HG03378 (cell line): ENCODE data around the gene PSMD5.

Experiments used
- ATAC-seq: cut with Tn5 transposase; IDR thresholded peaks from one replicate; pipeline ENCODE4 v1.9.1; 2021; ENCODE audit warnings: mild to moderate bottlenecking, moderate library complexity; ENCODE audit not compliant: unreplicated experiment

The PSMD5 gene

DNA sequence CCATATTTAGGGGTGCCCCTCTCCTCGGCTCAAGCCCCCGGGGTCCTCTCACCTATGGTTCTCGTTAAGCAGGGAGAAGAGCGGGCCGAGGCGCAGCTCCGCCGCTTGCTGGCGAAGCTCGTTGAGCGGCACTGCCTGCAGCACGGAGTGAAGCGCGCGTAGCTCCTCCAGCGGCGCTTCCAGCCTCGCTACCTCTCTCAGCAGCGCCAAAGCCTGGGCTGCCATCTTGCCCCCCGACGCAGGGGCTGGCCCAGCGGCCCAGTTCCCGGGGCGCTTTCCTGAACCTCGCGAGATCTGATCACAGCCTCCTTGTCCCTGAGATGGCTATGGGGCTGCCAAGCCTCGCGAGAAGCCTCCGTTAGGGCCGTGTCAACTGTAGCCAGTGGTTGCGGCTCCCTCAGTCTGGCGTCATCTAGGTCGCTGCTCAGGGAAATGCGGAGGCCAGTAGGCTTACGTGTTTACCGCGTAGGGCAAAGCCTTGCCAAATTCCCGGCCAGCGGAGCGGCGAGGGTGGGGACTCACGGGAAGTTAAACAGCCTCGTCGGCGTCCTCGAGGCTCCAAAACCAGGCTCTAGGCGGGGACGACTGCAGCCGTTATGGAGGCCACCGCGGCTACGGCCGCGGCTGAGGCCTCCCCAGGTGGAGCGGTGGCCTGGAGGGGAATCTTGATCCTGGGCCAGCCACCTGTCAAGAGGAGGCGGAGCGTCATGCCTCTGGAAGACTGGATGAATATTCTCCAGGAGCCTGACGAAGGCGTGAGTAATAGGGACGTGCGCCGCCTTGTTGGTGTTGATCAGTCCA lies at the start of gene PSMD5:
TSS of gene PSMD5 (minus strand) at position 238 of the 801 bp plus-strand sequence. CDS start at position 225, 13 bp downstream.
- peak; percentile 98 for ATAC-seq

DNA sequence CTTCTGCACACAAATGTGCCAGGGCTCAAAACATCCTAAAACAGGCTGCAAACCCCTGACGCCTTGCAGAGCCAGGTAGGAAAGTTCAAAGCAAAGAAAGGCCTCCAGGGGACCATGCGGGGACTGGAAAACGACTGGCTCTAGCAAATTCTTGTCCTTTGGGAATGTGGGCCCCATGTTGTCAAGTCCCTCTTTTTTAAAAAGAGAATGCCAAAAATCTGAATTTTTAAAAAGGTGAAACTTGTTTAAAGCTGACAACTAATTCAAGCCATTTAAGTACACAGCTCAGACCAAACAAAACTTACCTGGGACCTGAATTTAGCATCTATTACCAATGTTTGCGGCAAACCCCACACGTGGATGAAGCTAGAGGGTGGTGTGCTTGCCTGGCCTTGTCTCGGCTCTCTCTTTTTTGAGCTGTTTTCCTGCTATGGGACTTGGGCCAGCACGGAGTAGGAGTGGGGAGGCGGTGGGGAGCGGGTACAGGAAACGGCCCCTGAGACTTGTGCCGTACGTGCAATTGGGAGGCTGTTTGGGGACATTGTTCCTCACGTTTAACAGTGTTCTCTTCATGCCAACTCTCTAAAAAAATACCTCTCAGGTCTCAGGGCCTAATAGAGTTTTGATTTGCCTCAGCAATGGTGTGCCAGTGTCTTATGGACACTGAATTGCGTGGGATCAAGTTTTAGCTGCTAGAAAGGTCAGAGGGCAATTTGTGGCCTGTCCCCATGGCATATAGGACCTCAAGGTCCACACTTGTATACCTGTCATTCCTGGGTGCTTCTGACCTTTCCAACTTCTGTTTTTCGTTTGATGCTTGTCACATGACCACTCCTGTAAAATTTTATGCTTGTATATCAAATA lies 49.4 kb upstream of the PSMD5 start:
- peak; percentile 41 for ATAC-seq

DNA sequence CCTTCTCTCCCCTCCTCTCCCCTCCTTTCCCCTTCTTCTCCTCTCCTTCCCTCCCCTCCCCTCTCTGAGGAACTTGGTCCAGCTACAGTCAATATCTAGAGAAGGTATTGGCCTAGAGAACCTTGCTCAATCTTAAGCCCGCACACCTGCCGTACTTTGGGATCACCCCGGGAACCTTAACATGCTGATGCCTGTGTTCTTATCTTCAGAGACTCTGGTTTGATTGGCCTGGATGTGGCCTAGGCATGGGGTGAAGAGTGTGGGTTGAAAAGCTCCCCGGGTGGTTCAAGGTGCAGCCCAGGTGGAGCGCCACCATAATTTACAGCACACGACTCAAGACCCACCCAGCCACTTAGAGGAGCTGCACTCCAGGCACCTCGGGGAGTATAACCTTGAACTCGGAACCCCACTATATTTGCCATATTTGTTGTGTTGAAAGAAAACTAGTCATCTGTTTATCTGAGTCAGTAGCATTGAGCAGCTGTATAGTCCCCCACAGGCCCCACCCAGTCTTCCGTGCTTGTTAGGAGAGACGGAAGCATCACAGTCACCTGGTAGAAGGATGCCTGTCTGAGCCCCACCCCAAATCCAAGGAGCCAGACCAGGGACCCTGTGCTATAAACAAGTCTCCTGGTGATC lies 48.6 kb upstream of the PSMD5 start:
- ATAC-seq: no peak

DNA sequence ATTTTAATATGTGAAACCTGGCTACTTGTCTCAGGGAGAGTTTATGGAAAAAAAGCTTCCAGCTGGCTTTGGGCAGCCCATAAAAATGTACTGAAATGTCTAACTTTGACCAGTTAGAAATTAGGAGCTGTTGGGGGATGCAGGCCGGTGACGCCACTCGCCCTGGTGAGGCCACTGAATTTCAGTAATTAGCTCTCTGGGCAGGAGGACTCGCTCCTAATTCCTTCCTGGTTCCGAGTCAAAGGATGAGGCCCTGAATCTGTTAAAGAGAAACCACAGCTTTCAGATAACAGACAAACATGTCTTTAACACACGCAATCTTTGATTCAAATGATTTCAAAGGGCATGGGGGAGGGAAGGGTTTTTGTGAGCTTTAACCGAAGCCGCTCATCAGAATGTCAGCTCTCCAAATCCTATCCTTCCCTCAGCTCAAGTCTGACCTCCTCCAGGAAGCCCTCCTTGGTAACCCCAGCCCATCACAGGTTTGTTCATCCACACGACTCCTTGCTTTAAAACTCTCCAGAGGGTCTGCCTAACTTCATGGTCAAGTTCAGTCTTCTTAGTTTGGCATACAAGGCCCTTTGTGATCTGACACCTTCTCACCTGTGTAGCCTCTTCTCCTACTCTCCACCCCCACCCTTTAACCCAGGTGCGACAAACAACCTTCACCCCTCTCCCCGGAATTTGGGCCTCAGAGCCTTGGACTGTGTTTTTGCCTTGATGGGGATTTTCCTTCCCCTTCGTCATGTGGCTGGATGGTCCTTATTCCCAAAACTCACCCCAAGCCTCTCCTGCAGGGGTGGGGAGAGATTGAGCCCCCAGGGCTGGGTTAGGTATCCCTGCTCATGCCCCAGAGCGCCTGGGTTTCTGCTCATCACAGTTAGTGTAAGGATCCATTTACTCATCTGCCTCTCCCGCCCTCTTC lies 47.9 kb upstream of the PSMD5 start:
- no peak for ATAC-seq

DNA sequence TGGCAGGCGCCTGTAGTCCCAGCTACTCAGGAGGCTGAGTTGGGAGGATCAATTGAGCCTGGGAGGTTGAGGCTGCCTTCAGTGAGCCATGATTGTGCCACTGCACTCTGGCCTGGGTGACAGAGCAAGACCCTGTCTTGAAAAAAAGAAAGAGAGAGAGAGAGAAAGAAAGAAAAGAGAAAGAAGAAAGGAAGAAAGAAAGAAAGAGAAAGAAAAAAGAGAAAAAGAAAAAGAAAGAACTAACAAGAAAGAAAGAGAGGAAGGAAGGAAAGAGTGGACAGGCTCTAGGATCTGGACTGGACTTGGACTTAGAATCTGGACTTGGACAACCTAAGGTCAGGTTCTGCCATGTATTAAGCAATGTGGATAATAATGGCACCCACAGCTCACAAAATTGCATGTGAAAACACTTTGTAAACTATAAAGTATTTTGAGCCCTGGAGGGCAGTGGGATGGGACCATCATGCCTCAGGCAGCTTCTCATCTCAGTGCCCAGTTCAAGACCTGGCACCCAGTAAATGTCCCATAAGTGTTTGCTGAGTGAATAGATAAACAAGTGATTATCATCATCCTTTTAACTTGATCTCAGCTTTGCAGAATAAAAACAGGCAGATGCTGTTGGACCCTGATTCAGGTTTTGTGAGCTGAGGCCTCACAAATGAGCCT lies 47.0 kb upstream of the PSMD5 start:
- ATAC-seq: no peak

DNA sequence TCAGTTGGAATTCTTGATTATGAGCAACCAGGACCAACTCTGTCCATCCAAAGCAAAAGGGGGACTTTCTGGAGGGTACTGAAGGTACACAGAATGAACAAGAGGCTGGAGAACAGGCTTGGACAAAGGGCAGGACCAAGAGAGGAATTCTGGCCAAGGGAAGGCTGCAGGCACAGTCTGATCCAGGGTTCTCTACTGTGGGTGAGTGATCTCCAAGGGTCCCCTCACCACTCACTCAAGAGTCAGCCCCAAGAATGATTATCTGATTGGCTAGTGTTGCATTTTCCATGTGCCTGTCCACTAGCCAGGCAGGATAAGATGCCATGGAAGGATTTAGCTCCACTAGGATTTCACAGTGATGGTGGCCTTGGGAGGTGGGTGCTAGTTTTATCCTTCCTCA lies 45.9 kb upstream of the PSMD5 start:
- ATAC-seq: no peak

DNA sequence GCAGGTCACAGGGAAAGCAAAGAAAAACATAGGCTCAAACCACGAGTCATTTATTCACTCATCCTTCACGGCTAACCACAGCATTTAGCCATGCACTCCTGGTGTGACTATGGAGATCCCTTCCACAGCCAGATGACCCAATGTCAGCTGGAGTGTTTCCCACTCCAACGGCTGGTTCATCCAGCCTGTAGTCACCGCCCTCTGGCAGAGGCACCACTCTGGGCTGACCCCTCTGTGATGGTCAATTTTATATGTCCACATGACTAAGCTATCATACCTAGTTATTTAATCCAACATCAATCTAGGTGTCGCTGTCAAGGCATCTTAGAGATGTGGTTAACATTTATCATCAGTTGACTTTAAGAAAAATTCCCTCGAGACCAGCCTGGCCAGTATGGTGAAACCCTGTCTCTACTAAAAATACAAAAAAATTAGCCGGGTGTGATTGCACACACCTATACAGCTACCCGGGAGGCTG lies 43.8 kb upstream of the PSMD5 start:
- ATAC-seq: no peak

DNA sequence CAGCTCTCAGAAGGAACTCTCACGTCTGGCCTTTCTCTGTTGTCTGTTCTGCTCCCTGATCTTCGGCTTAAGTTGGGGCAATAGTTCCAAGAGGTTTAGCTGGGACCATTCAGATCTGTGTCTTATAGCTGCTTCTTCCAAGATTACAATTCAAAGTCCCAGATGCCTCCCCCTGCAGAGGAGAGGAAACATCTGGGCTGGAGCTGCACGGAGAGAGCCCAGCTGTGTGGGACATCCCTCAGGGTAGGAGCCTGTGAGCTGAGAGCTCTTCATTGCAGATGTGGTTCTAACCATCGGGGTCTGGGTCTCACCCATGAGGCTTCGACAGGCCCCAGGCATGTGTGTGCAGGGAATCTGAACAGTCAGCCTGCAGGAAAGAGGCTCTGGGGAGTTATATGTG lies 43.2 kb upstream of the PSMD5 start:
- no peak for ATAC-seq

DNA sequence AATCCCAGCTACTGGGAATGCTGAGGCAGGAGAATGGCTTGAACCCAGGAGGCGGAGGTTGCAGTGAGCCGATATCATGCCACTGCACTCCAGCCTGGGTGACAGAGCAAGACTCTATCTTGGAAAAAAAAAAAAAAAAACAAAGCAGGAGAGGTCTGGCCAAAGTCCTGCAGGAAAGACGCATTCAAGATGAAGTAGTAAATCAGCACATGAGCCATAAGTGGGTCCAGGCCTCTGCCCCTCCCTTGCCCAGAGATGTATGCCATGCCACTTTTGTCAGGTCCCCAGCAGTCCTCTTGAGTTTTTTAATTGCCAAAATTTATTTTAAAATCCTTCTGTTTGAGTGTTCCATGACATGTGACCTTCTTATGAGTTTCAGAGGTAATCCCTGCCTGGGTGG lies 42.7 kb upstream of the PSMD5 start:
- ATAC-seq: no peak

DNA sequence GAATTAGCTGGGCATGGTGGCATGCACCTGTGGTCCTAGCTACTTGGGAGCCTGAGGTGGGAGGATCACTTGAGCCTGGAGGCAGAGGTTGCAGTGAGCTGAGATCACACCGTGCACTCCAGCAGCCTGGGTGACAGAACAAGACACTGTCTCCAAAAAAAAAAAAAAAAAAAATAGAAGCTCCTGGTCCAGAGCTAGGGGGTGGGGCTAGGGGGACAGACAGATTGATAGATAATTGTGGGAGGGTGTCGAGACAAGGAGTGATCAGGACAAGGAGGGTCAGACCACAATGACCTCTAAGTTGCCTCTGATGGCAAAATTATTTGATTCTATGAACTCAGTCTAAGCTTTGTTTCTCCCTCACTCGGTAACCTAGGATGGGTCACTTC lies 40.9 kb upstream of the PSMD5 start:
- no peak for ATAC-seq

DNA sequence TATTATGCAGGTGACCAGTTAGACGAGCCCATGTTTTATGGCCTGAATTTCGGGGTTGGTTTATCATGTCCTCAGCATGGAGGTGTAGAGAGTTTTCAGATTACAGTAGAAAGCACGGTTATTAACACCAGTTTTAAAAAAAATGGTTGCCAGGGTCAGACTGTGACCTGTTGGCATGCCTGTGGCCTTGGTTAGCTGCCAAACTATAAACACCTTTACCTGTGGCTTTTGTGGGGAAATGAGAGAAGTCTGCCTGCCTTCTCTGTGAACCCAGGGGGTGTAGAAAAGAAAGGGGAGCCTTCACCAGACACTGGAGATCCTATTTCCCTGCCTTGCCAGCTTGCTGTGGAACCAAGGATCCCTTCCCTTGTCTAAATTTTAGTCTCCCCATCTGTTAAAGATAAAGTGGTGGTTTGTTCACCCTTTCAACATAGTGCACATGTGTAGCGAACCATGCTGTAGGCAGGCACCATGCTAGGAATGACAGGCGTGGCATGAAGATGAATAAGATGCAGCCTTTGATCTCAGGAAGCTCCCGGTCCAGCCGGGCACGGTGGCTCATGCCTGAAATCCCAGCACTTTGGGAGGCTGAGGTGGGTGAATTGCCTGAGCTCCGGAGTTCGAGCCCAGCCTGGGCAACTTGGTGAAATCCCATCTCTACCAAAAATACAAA lies 40.3 kb upstream of the PSMD5 start:
- no peak for ATAC-seq

DNA sequence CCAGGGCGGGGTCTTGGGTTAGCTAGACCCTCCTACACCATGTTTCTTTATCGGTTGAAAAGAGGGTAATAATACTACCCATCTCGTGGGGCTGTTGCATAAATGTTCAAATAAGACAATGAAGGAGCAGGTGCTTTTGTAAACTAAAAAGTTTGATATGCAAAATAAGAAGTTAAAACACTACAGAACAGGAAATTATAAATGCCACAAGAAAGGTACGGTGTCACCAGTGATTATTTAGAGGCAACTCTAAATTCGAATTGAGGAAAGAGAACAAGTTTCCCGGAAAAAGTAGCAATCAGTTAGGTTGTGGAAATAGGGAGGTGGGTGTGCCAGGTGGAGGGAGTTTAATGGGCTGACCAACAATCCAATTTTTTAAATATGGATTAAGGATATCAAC lies 36.7 kb upstream of the PSMD5 start:
- ATAC-seq: no peak

DNA sequence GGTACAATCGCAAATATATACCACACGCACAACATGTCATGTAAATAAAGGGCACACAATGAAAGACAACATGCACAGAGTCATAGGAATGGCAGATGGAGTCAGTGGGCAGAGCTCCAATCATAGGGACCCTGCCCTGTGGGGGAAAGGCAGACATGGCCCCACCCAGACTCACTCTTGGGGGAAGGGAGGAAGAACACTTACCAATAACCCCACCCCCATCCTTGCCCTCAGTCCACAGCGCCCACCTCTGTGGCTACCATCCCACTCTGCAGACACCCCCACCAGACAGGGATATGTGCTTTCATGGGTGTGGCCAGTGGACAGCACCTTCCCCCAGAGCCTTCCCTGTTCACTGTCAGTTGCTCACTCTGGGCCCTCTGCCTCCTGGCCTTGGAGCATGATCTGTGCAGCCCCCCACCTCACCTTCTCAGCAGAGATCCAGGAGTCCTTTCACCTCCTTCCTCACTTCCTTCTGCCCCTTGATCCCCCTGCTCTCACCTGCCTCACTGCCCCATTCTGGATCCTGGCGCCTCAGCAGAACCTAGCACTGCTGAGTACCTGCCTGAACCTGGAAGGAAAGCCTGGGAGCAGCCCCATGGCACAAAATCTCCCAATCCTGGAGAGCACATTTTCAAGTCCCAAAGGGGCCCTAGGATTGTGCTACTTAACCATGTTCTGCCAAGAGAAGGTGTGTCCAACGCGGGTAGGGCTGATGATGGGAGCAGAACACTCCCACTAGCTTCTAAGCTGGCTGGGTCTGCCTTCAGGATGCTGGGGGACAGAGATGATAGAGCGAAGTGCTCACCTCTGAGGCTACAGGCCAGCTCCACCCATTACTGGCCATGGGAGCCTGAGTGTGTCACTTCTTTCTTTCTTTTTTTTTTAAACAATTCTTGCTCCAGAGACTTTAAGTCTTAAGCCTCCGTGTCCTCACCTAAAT lies 35.7 kb upstream of the PSMD5 start:
- no peak for ATAC-seq

DNA sequence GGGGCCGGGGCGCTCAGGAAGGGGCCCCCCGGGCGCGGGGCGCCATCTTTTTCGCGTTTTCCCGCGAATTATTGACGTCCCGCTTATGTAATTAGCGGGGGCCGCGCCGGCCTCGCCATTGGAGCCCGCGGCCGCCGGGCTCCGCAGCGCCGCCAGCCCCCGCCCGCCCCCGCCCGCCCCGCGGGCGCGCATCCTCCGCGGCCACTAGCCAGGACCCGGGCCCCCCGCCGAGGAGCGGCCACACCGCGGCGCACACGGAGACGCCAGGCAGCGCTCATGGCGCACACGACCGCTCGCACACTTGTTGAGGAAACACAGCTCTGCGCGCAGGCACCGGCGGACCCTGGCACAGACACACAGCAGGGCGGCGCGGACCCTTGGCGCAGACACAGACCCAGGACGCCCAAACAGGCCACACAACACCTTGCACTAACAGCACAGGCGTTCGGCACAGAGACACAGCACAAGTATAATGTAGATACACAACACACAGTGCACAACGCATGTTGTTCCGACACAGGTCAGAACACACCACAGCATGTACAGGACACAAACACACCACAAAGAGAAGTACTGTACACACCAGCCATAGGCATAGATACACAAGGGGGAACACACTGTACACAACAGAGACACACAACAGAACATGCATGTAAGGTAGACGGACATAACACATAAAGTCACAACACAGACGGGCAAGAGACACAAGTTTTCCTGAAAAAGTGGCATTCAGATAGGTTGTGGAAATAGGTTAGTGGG lies 34.7 kb upstream of the PSMD5 start:
- no peak for ATAC-seq

DNA sequence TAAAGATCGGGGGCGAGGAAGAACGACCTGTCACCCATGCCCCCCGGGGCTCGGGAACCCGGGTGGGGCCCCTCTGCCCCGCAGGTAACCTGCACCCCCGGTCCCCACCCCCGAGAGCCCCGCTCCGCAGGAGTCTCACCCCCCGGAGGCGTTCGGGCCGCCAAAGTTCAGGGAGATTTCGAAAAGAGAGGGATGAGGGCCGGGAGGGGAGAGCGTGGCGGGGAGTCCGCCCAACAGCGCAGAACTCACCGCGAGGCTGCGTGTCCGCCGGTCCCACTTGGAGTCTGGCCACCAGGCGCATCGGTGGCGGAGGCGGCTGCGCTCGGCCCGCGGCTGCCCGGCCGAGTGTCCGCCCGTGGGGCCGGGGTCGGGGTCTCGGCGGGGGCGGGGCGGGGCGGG lies 34.1 kb upstream of the PSMD5 start, which contains the start of gene PHF19:
TSS of gene PHF19 (minus strand) at position 347 of the 399 bp plus-strand sequence. CDS start 2,447 bp downstream, outside the sequence.
- ATAC-seq: no peak

DNA sequence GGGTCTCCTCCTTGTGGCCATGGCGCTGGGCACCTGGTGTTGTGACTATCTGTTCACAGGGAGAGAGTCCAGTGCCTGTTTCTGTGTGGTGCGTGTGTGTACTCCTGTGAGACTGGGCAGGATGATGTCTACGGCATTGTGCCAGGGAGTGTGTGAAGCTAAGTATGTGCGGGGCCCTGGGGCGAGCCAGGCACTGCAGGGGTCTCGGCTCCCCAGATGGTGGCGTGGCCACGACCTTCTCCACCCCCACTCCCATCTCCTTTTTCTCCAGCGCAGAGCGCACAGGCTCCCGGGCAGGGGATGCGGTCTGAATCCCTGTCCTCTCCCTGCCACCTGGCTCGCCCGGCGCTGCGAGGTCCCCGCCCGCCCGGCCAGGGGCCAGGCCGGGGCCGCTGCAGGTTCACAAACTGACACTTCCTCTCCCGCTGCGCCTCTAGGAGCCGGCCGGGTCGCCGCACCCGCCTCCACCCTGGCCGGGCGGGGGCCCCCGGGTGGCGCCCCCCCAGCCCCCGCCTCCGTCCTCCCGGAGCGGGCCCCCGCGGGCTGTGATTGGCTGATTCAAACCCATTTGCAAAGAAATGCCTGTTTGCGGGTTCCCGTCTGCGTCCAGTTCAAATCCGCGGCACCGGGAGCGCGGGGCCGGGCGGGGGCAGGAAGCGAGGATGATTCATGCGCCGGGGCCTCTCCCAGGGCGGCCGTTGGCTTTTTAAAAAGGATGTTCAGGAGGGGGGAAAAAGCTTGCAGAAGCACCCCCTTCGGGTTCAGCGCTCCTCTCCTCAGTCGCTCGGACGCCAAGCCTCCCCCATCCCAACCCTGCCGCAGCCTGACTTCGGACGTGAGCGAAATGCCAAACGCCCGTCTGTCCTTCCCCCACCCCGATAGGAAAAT lies 33.5 kb upstream of the PSMD5 start:
- ATAC-seq: peak; percentile 54

DNA sequence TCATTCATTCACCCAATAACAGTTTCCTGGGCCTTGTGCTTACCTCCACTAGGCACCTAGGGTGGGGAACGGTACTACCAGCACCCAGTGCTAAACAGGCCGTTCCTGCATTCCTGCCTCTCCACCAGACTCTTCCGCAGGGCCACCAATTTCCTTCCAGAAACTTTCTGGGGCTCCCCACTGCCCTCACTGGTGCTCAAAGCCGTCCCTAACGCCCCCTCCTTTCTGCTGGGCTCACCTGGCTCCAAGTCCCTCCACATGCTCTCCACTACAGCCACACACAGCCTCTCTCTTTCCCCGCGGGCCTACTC lies 32.9 kb upstream of the PSMD5 start:
- ATAC-seq: no peak
